GM19035 (cell line): ENCODE measurements around the gene ALDOC.

Experiments used
- ATAC-seq: cut with Tn5 transposase; IDR thresholded peaks from one replicate; pipeline ENCODE4 v1.9.1; 2021; ENCODE audit not compliant: unreplicated experiment

The ALDOC gene

DNA sequence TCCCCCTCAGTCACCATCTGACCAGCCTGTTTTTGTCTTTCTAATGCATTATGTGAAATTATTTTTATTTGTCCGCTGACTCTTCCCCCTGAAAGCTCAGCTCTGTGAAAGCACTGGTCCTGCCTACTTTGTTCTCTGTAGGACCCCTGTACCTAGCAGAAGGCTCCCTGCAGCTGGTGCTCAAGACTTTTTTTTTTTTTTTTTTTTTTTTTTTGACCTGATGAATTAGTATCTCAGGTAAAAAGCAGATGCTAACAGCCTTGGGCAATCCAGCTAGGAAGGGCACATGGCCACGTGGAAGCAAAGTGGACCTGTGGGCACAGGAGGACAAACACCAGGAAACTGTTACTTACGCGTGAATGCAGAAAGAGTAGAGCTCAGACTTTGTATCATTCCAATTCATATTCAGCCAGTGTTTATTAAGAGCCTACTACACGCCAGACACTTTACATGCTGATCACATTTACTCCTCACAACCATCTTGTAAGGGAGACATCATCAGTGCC, 23.6 kb downstream of the ALDOC start:
- ATAC-seq = no peak

DNA sequence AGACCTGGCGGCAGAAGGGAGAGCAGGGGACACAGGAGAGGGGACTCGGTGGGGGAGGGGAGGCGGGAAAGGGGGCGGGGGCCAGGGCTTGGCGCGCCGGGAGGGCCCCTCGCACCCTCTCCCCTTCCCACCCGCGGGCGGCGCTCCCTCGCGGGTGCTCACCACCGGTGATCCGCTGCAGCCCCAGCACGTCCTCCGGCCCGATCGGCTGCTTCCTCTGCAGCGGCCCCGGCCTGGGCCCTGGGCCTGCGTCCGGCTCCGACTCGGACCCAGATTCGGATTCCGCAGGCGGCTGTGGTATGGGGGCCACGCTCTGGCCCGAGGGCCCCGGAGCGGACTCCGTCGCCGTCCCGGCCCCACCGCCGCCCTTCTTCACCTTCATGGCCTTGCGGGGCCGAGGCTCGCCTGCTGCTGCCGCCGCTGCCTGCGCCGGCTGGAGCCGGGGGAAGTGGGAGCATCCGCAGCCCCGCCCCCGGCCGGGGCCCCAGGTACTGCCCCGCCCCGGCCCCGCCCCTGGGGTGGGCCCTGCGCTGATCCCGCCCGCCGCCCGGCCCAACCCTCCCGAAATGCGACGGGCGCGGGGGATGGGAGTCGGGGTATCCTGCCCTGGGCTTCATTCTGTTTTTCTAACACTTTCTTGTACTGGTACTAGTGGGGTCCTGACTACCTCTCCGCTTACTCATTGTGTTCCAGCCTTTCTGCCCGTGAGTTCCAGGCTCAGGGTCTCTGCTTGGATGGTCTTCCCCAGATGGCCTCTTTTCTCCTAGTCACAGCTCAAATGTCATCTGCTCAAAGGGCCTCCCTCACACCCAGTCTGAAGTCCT, 24.3 kb downstream of the ALDOC start, which contains the start of gene UNC119:
TSS of gene UNC119 (minus strand) at position 449 of the 824 bp plus-strand sequence. CDS start at position 382, 67 bp downstream.
- ATAC-seq = peak; percentile 61

DNA sequence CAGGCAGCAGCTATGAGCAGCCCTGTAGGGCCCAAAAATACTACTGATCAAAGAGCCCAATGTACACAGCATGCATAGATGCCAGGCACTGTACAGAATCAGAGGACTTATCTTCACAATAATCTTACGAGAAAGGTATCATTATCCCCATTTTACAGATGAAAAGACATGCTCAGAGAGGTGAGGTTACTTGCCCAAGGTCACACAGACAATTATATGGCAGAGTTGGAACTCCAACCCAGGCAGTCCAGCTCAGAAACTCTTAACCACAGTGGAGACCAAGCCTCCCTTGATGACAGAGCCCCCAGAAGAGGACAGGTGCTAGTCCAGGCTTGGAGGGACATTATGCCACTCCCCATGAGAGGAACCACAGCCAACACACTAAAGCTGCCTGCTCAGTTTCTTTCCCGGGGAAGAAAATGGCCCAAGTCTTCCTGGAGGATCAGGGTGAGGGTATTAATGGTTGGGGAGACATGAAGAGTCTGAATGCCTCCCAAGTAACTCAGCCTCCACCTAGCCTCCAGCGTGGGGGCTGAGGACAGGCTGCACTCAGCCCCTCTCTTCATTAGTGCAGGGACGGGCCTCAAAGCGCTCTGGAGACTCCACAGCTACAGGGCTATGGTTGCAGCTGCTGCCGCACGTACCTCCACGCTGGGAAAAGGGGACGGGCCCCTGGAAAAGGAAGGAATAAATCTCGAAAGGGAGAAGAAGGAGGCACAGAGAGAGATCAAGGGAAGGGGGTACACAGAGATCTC, 25.1 kb downstream of the ALDOC start:
- no peak for ATAC-seq

DNA sequence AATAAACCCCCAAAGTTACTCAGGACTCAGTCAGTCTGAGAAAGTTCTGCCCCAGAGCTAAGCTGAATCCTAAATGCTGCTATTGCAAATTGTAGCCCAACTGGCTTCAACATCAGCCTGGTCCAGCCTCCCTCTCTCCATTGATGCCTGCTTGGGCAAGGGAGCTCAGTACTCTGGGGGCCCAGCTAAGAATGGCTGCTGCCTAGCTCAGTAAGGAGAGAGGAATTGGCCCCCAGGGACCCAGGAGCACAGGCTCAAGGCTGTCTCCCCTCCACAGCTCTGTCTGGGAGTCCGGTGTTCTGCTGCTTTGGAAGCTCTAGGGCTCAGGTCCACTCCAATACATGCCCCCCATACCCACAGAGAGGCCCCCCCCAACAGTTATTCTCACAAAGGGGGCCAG, 25.8 kb downstream of the ALDOC start:
- ATAC-seq = no peak

DNA sequence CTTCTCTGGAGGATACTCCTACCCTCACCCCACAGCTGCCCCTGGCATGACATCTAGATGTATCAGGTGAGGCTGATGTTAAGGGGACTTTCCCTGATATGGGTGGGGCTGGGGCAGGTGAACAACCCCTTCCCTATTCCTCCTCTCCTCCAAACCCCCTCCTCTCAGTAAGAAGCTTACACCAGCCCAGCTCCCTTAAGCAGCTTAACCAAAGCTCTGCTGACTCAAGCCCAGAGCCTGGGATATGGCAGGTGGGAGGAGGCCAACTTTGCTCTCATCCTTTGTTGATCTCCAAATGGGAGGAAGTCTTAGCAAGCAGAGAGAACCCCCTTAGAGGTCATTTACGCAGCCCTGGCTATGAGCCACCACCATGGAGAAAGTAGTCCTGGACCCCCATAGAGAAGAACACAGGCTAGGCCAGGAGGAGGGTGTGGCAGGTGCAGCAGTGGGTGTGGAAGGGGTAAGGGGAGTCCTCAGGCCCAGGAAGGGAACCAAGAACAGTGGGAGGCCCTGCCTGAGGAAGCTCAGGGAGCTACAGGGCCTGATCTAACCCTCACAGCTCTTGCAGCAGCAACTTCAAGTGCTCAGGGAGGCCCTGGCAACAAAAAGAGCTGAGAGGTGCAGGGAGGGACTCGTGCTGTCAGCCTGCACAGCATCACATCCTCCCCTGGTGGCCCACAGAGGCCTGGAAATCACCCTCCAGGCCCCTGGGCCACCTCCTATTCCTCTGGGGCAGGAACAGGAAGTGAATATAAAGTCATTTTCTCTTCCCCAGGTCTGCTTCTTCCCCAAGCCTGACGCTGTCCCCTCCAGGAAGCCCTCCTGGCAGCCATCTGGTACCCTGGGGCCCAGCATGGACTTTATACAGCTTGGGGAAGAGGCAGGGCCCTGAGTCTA, 27.2 kb downstream of the ALDOC start:
- peak; percentile 38 for ATAC-seq

DNA sequence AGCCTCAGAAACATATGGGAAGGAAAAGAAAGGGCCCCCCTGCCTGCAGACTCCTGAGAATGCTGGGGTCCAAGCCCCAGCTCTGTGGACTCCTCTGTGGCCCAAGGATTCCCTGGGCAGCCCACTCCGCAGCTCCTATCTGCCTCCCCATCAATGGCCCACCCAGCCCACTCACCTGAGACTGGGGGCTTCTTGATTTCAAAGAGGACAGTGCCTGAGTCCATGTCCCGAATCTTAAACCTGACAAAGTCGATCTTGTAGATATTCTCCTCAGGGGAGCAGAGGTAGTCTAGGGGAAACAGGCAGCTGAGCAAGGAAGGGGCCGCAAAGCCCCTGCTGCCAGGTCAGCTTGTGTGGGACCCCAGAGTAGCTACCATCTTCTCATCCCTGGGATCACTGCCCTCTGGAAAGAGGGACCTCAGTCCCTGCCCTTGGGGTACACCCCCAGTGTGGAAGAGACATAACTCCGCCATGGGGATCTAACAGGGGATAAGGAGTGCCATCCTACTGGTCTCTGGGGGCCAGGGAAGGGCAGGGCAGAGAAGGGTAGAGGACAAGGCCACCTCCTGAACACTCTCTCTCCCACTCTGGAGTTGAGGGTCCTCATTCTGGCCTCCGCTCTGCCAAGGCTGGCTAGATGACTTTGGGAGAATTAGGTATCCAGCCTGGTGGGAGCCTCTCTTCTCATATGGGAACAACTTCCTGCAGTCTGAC, 28.1 kb downstream of the ALDOC start:
- no peak for ATAC-seq

DNA sequence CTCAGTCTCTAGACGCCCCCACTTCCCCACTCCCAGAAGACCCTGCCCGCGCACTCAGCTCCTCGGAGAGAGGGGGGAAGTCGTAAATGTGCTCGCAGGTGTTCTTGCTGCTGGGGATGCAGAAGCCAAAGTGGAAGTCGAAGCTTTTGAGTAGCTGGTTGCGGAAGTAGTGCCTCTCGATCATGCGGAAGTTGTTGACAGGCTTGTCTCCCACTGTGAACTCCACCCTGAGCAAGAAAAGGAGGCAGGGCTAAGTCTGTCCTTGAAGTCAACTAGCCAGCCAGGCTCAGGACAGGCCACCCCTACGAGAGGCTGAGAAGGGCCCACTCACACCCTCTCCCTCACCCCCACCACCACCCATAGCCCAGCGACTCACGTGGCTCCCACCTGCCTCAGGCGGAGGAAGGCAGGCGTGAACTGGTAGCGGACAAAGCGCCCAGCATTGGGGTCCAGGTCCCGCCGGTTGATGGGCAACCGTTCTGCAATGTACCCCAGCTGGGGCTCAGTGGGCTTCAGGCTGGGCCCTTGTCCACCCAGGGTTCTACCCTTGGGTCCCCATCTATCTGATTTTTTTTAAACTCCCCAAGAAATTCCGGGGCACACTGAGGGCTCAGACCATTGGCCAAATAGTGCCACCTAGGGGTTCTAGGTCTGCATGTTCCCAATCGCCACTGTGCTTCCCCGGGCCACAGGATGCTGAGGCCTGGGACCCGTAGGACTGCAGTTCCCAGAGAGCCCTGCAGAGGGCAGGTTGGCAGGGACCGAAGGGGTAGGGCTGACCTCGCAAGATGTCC, 28.9 kb downstream of the ALDOC start:
- no peak for ATAC-seq

DNA sequence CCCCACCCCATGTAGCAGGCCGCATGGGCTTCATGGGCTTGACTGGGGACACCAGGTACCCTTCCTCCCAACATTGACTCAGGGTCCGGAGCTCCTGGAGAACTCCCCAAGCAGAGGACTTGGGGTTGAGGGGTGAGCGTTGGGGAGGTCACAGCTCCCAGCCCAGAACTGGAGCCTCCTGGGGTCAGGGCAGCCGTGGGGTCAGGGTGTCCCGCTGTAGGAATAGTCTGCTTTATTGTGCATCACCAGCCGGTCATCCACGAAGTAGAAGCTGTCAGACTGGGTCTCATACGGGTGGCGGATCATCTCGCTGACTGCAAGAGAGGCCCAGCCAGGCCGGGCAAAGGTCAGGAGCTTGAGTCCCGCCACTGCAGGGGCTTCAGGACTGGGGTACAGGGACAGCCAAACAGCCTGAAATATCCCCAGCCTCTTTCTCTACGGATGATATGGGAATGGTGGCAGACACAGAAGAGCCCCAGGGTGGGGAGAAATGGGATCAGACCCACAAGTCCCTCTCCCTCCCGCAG, 29.5 kb downstream of the ALDOC start:
- ATAC-seq = no peak

DNA sequence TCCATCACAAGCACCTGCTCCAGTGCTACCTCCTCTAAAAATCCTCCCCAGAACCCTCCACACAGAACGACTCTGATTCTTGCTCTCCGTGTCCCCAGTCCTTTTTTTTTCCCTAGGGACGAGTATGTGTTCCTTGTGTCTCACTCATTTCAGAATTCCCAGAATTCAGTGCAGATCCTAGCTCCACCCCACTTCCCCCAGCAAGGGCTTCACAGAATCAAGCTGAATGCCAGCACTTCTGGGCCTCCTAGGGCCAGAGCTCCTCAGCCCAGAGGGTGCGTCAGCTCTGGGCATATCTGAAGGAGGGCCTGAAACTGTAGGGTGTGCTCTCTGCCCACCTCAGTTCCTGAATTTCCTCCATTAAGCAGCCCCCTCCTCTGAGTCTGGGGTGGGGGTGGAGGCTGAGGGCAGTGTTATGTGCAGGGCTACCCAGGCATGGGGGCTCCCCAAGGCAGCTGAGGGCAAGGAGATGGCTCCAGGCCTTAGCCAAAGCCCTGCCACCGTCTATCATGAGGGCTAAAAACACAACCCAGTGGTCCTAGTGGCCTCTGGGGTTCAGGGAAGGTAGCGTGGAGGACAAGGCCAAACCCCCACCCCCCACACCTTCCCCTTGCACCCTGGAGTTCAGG, 30.8 kb downstream of the ALDOC start:
- no peak for ATAC-seq

DNA sequence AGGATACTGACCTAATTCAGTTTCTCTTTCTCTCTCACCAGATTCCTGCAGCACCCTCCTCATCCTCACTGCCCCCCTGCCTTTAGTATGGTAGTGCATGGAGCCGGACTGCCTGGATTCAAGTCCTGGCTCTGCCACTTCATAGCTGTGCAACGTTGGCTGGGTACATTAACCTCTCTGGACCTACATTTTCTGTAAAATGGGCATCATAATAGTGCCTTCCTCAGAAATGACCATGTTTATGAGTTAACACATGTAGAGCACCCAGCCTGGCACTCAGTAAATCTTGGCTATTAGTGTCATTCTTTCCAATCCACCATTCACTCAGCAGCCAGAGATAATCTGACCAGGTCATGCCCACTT, 31.6 kb downstream of the ALDOC start:
- no peak for ATAC-seq

DNA sequence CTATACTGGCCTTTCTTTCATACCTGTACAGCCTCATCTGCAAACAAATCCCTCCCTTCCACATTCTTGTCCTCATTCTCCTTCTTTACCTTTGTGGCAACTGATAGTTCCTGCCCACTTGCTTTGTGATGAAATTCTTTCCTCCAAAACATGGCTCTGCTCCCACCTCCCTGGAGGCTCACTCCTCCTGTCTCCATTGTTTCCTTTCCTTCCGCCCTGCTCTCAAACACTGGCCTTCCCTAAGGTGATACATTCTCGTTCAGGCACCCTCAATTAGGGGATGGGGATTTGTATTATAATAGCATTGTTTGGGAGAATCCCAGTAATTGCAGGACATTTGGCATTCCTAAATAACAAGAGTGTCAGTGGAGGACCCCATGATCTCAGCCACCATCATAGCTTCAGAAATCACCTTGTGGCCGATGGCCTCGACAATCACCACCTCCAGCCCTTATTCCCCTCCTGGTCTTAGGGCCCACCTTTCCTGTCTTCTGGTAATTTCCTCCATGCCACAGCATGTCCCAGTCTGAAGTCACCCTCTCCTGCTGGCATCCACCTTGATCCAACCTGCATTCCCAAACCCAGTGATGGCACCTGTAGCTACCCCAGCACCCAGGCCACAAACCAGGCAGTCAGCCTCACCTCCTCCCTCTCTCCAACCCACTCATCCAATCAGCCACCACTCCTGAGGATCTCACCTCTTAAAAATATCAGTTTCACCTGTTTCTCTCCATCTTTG, 32.1 kb downstream of the ALDOC start:
- ATAC-seq = no peak

DNA sequence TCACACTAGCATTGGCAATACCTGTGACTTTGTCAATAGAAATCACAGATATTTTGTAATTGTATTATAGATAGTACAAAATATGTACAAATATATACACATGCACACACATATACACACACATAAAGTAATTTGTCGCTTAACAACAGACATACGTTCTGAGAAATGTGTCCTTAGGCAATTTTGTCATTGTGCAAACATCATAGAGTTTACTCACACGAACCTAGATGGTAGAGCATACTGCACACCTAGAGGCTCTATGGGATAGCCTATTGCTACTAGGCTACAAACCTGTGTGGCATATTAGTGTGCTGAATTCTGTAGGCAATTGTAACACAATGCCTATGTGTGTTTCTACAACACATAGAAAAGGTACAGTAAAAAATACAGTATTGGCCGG, 35.3 kb downstream of the ALDOC start:
- ATAC-seq = no peak

DNA sequence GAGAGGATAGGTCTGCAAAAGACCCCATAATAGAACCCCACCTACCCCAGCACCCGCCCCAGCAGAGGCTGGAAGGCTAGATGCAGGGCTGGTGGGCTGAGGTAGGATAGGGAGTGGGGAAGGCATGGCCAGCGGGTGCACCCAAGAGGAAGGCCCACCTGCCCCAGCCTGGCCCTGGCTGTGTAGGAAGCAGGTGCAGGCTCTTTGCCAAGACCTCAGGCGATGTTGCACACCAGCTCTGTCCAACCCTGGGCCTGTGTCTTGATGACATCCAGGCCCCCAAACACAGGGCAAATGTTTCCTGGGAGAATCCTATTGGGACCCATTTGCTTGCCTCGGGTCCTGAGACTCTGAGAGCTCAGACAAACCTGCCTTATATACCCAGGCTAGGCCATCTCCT, 36.5 kb downstream of the ALDOC start:
- ATAC-seq = no peak

DNA sequence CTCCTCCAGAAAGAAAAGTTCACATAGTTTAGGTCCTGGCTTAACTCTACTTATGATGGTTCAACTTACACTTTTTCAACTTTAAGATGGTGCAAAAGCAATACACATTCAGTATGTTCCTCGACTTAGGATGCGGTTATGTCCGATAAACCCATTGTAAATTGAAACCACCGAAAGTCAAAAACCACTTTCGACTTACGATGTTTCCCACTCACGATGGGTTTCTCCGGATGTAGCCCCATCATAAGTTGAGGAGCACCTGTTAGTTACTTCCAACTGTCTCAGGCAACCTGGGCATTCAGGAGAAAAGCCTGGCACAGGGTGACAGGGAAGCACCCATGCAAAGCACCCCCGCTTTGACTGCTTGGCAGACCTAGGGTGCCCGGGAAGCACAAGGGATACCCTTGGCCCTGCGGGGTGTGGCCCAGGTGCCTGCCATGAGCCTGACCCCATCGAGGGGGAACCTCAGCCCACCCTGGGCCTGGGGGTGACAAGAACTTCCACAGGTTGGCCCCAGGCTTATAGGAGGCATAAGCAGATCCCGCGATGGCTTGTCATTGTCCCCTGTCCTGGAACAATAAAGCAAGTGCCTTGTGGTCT, 38.3 kb downstream of the ALDOC start:
- no peak for ATAC-seq

DNA sequence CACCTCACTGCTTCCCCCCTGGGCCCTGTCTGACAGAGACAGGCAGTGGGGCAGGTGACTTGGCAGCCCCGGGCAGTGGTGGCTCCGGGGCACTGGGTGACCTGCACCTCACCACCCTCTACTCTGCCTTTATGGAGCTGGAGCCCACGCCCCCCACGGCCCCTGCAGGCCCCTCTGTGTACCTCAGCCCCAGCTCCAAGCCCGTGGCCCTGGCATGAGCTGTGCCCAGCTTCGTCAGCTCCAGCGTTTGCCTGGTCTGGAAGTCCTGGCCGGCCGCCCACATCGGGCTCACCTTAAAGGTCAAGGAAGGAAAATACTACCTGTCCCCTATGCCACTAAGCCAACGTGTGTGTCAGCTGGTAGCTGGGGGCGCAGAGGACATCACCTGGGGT, 39.5 kb downstream of the ALDOC start:
- ATAC-seq = no peak

DNA sequence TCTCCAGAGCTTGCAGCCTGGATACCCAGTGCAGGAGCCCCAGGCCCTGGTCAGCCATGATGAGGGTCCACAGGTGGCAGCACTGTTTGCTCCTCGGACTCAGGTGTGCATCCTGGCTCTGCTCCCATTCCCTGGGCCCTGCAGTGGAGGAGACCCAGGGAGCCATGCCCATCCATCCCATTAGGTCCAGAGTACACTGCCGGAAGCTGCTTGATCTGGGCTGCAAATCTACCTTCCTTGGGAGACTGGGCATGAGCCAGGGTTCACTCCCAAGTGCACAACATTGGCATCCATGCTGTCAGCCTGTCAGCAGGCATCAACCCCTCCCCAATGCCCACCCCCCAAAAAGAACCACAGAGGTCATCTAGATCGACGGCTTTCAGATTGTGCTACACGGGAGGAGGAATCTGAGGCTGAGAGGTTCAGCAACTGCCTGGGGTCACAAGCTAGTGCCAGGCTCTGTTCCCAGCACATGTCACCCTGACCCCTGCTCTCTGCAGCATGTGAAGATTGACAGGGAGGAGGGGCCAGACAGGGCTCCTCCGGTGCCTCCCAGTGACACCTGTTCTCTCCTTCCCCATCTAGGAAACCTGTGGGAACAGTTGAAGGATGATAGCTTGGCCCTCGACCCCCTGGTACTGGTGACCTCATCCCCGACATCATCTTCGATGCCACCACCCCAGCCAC, 40.0 kb downstream of the ALDOC start:
- ATAC-seq = no peak

DNA sequence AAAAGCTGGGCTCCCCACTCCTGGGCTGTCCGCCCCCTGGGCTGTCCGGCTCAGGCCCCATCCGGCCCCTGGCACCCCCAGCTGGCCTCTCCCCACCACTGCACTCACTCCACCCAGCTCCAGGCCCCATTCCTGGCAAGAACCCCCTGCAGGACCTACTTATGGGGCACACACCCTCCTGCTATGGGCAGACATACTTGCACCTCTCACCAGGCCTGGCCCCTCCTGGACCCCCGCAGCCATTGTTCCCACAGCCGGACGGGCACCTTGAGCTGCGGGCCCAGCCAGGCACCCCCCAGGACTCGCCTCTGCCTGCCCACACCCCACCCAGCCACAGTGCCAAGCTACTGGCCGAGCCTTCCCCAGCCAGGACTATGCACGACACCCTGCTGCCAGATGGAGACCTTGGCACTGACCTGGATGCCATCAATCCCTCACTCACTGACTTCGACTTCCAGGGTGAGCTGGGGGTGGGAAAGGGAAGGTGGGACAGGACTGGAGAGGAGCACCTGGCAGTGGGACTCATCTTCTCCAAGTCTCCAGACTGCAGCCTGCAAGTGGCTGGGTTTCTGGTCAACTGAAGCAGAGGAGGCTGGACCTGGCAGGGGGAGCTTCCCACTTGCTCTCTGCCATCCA, 41.8 kb downstream of the ALDOC start:
- no peak for ATAC-seq
